ENCODE results near the gene NDUFAF7.
"Not testable (repeated sequence)": the region's sequence is repeated elsewhere in the genome, so short reads cannot be mapped to it uniquely, and the experiment has no call there.

The NDUFAF7 gene

GRCh38 chr2:37231241-37232130 is at the start of gene NDUFAF7, which contains the start of gene CEBPZ:
TSS of gene NDUFAF7 (plus strand) at chr2:37231658. CDS start at chr2:37231706, 48 bp downstream.
TSS of gene CEBPZ (minus strand) at chr2:37231596. CDS start at chr2:37231567, 29 bp downstream.
- peak; percentile 95 for DNase-seq (ENCODE audit: low spot score)

GRCh38 chr2:37181726-37182684 is 49.5 kb upstream of the NDUFAF7 start:
- DNase-seq (ENCODE audit: low spot score): no peak

GRCh38 chr2:37188570-37188969 is 42.9 kb upstream of the NDUFAF7 start, which contains the start of gene SULT6B1:
TSS of gene SULT6B1 (minus strand) at chr2:37188670. CDS start at chr2:37188640, 30 bp downstream.
- DNase-seq (ENCODE audit: low spot score): no peak

- no peak for DNase-seq (ENCODE audit: low spot score)
Observed at GRCh38 chr2:37189452-37190153, 41.9 kb upstream of the NDUFAF7 start.

GRCh38 chr2:37190290-37190689 is 41.2 kb upstream of the NDUFAF7 start:
- DNase-seq (ENCODE audit: low spot score): no peak

GRCh38 chr2:37191253-37191652 is 40.2 kb upstream of the NDUFAF7 start:
- DNase-seq (ENCODE audit: low spot score): no peak

- DNase-seq (ENCODE audit: low spot score): no peak
Observed at GRCh38 chr2:37191747-37192146, 39.7 kb upstream of the NDUFAF7 start.

GRCh38 chr2:37192551-37192950 is 38.9 kb upstream of the NDUFAF7 start:
- DNase-seq (ENCODE audit: low spot score): no peak

GRCh38 chr2:37195862-37196319 is 35.6 kb upstream of the NDUFAF7 start:
- not testable (repeated sequence) for DNase-seq (ENCODE audit: low spot score)

- DNase-seq (ENCODE audit: low spot score): peak; percentile 89
Observed at GRCh38 chr2:37196320-37197195, 34.9 kb upstream of the NDUFAF7 start, which contains the start of gene CEBPZOS. TSS of gene CEBPZOS (plus strand) at chr2:37196496. CDS start at chr2:37199705, 3,209 bp downstream.

GRCh38 chr2:37198681-37199065 is 32.8 kb upstream of the NDUFAF7 start:
- no peak for DNase-seq (ENCODE audit: low spot score)

GRCh38 chr2:37201208-37201607 is 30.2 kb upstream of the NDUFAF7 start:
- no peak for DNase-seq (ENCODE audit: low spot score)

GRCh38 chr2:37201766-37202165 is 29.7 kb upstream of the NDUFAF7 start:
- no peak for DNase-seq (ENCODE audit: low spot score)

- no peak for DNase-seq (ENCODE audit: low spot score)
Observed at GRCh38 chr2:37203708-37204107, 27.8 kb upstream of the NDUFAF7 start.

GRCh38 chr2:37205071-37205661 is 26.3 kb upstream of the NDUFAF7 start:
- DNase-seq (ENCODE audit: low spot score): not testable (repeated sequence)

GRCh38 chr2:37205689-37206341 is 25.6 kb upstream of the NDUFAF7 start:
- no peak for DNase-seq (ENCODE audit: low spot score)

GRCh38 chr2:37206760-37207159 is 24.7 kb upstream of the NDUFAF7 start:
- not testable (repeated sequence) for DNase-seq (ENCODE audit: low spot score)

- DNase-seq (ENCODE audit: low spot score): no peak
Observed at GRCh38 chr2:37211212-37211611, 20.2 kb upstream of the NDUFAF7 start.

GRCh38 chr2:37211939-37212338 is 19.5 kb upstream of the NDUFAF7 start:
- DNase-seq (ENCODE audit: low spot score): no peak

GRCh38 chr2:37215250-37215649 is 16.2 kb upstream of the NDUFAF7 start:
- DNase-seq (ENCODE audit: low spot score): no peak
